H1 (cell line): ENCODE results near the gene DTNB. TPM values are rescaled to one million over a fixed set of nuclear protein-coding genes. Genes with fewer than 3 reads are reported as not detected.

Source experiments
- CHD2 ChIP-seq: IDR thresholded peaks from 2 replicates; pipeline ENCODE4 v1.6.1; 2012; ENCODE audit warnings: low read length, improper control_type of control experiment
- POU5F1 ChIP-seq: IDR thresholded peaks from 2 replicates; pipeline ENCODE4 v1.6.1; 2011; ENCODE audit warnings: low read depth, mild to moderate bottlenecking, low read length, moderate library complexity
- RBBP5 ChIP-seq: IDR thresholded peaks from 2 replicates; pipeline ENCODE4 v1.7.1; 2012; ENCODE audit warnings: low read depth, mild to moderate bottlenecking, inconsistent platforms, low read length, moderate library complexity, borderline replicate concordance
- SIN3A ChIP-seq, 2 experiments: IDR thresholded peaks in 1 of 2; conservative IDR thresholded peaks in 1 of 2; 2 replicates each; pipeline ENCODE4 v1.6.1; 2011 to 2012; ENCODE audit warnings: low read length in 2 of 2, improper control_type of control experiment in 1 of 2, low read depth in 1 of 2, mild to moderate bottlenecking in 1 of 2
- SP1 ChIP-seq: IDR thresholded peaks from 2 replicates; pipeline ENCODE4 v1.6.1; 2011; ENCODE audit warnings: low read depth, low read length
- YY1 ChIP-seq: IDR thresholded peaks from 2 replicates; pipeline ENCODE4 v1.6.1; 2011; ENCODE audit warnings: low read depth, mild to moderate bottlenecking, low read length
- polyA plus RNA-seq, 7 experiments: library from polyadenylated mRNA; depleted of rRNA in 3 of 7; stranded (reverse) in 5 of 7; unstranded in 2 of 7; fragments of >200 nt in 5 of 7; fragments of 200-250 nt in 2 of 7; gene quantifications; 1 replicate in 5 of 7; 2 replicates in 1 of 7; 4 replicates in 1 of 7; pipeline versions ENCODE4 v1.2.1 to v1.2.3, GENCODE V29; 2011 to 2013; ENCODE audit warnings: missing spikeins in 2 of 7, mixed read lengths in 2 of 7
- total RNA-seq: library from RNA; stranded (reverse); fragmentation: NEBNext Ultra II Directional; extraction: Animal tissue kit (Norgen Biotek cat#: 25700); gene quantifications from 2 replicates; pipeline ENCODE4 v1.2.1, GENCODE V29; 2021
- TF ChIP-seq, protein P1 (sequence below): fragments of 300-600 bp; sonication (generic); IDR thresholded peaks from 2 replicates; pipeline ENCODE4 v1.7.1; 2012; ENCODE audit warnings: low read length, moderate library complexity, mild to moderate bottlenecking, inconsistent platforms; ENCODE audit not compliant: insufficient replicate concordance

DTNB gene
- total and polyA plus RNA-seq, 2 of the 8 experiments (the other 6 are each of a cell fraction or from before 2014, with no cell fraction given), result 39.6 to 49.5 TPM

DNA sequence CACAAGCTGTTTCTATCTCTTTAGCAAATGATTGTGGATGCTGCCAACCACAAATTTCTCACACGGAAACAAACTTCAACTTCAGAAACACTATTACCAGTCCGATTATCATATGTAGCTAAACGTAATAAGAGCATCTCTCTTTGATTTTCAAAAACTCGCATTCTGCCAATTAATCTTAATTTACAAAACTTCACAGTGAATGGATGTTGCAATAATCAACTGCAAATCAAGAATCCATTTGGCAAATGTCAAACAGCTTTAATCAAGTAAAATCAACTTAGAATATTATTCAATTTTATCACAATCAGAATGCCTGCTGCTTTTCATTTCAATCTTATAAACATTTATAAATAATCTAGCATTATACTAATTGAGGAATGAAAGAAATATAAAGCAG lies 54.2 kb downstream of the DTNB start (continued):
- TF ChIP-seq, protein P1, sequence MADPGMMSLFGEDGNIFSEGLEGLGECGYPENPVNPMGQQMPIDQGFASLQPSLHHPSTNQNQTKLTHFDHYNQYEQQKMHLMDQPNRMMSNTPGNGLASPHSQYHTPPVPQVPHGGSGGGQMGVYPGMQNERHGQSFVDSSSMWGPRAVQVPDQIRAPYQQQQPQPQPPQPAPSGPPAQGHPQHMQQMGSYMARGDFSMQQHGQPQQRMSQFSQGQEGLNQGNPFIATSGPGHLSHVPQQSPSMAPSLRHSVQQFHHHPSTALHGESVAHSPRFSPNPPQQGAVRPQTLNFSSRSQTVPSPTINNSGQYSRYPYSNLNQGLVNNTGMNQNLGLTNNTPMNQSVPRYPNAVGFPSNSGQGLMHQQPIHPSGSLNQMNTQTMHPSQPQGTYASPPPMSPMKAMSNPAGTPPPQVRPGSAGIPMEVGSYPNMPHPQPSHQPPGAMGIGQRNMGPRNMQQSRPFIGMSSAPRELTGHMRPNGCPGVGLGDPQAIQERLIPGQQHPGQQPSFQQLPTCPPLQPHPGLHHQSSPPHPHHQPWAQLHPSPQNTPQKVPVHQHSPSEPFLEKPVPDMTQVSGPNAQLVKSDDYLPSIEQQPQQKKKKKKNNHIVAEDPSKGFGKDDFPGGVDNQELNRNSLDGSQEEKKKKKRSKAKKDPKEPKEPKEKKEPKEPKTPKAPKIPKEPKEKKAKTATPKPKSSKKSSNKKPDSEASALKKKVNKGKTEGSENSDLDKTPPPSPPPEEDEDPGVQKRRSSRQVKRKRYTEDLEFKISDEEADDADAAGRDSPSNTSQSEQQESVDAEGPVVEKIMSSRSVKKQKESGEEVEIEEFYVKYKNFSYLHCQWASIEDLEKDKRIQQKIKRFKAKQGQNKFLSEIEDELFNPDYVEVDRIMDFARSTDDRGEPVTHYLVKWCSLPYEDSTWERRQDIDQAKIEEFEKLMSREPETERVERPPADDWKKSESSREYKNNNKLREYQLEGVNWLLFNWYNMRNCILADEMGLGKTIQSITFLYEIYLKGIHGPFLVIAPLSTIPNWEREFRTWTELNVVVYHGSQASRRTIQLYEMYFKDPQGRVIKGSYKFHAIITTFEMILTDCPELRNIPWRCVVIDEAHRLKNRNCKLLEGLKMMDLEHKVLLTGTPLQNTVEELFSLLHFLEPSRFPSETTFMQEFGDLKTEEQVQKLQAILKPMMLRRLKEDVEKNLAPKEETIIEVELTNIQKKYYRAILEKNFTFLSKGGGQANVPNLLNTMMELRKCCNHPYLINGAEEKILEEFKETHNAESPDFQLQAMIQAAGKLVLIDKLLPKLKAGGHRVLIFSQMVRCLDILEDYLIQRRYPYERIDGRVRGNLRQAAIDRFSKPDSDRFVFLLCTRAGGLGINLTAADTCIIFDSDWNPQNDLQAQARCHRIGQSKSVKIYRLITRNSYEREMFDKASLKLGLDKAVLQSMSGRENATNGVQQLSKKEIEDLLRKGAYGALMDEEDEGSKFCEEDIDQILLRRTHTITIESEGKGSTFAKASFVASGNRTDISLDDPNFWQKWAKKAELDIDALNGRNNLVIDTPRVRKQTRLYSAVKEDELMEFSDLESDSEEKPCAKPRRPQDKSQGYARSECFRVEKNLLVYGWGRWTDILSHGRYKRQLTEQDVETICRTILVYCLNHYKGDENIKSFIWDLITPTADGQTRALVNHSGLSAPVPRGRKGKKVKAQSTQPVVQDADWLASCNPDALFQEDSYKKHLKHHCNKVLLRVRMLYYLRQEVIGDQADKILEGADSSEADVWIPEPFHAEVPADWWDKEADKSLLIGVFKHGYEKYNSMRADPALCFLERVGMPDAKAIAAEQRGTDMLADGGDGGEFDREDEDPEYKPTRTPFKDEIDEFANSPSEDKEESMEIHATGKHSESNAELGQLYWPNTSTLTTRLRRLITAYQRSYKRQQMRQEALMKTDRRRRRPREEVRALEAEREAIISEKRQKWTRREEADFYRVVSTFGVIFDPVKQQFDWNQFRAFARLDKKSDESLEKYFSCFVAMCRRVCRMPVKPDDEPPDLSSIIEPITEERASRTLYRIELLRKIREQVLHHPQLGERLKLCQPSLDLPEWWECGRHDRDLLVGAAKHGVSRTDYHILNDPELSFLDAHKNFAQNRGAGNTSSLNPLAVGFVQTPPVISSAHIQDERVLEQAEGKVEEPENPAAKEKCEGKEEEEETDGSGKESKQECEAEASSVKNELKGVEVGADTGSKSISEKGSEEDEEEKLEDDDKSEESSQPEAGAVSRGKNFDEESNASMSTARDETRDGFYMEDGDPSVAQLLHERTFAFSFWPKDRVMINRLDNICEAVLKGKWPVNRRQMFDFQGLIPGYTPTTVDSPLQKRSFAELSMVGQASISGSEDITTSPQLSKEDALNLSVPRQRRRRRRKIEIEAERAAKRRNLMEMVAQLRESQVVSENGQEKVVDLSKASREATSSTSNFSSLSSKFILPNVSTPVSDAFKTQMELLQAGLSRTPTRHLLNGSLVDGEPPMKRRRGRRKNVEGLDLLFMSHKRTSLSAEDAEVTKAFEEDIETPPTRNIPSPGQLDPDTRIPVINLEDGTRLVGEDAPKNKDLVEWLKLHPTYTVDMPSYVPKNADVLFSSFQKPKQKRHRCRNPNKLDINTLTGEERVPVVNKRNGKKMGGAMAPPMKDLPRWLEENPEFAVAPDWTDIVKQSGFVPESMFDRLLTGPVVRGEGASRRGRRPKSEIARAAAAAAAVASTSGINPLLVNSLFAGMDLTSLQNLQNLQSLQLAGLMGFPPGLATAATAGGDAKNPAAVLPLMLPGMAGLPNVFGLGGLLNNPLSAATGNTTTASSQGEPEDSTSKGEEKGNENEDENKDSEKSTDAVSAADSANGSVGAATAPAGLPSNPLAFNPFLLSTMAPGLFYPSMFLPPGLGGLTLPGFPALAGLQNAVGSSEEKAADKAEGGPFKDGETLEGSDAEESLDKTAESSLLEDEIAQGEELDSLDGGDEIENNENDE, result no peak
- no peak for TF ChIP-seq CHD2
- no peak for TF ChIP-seq RBBP5
- TF ChIP-seq YY1, result no peak
- TF ChIP-seq SP1, result no peak
- TF ChIP-seq POU5F1, result no peak
- no peak for TF ChIP-seq SIN3A (conservative IDR thresholded peaks at IDR 0.05 in 1 of 2, IDR thresholded peaks at IDR 0.05 in 1 of 2; ENCODE audit: low read depth in 1 of 2, low read length in 2 of 2)
